Ascending aorta (tissue), 2 donors: ENCODE data around the gene PTPN18. TPM values are rescaled to one million over a fixed set of nuclear protein-coding genes. Genes with fewer than 3 reads are reported as not detected.

ENCODE experiments used
- DNase-seq, 2 donors: peaks; one replicate each; pipeline ENCODE4 v3.0.0-alpha.2; 2019; ENCODE audit warnings: low spot score in 2 of 2
- H3K27ac ChIP-seq, 2 donors: fragments of 200-600 bp; sonication (generic); one replicate each; pipeline ENCODE4 v1.5.1; 2016 to 2017; ENCODE audit warnings: mild to moderate bottlenecking in 1 of 2
- H3K27me3 ChIP-seq: fragments of 200-600 bp; sonication (generic); one replicate; pipeline ENCODE4 v1.5.1; 2017
- H3K36me3 ChIP-seq, 2 donors: fragments of 200-600 bp; sonication (generic); one replicate each; pipeline ENCODE4 v1.5.1; 2016
- H3K4me1 ChIP-seq, 2 donors: fragments of 200-600 bp; sonication (generic); one replicate each; pipeline ENCODE4 v1.5.1; 2016 to 2017; ENCODE audit warnings: mild to moderate bottlenecking in 1 of 2
- H3K4me3 ChIP-seq, 2 donors: fragments of 200-600 bp; sonication (generic); one replicate each; pipeline ENCODE4 v1.5.1; 2016 to 2017; ENCODE audit warnings: mild to moderate bottlenecking in 1 of 2
- H3K9me3 ChIP-seq, 2 donors: fragments of 200-600 bp; sonication (generic); one replicate each; pipeline ENCODE4 v1.5.1; 2016
- CTCF ChIP-seq, 3 experiments: fragments of 200-600 bp in 2 of 3; fragments of 450-650 bp in 1 of 3; sonication (generic) in 2 of 3; IDR thresholded peaks; one replicate each; pipeline ENCODE4 v1.5.1; 2016 to 2019; ENCODE audit warnings: antibody characterized with exemption in 3 of 3, mild to moderate bottlenecking in 1 of 3, moderate library complexity in 1 of 3
- intact Hi-C: fragments of 100-400 bp; cut with DNase I; formaldehyde crosslinking; loops from one replicate; pipeline ENCODE4 v1.15.1; 2023
- total RNA-seq: library from RNA; depleted of rRNA; stranded (reverse); fragments of >200 nt; gene quantifications from one replicate; pipeline ENCODE4 v1.1.0, GENCODE V29; 2016

Gene PTPN18
- total RNA-seq, 1 donor from 2014 or later: 21.0 TPM

- TF ChIP-seq CTCF (IDR thresholded peaks at IDR 0.05): no peak
- no peaks in the 10 kb centered on the region for H3K27me3 ChIP-seq
- H3K27ac ChIP-seq: no peak overlapping the region
- H3K4me3 ChIP-seq: no peak overlapping the region
- DNase-seq: no peak
- H3K4me1 ChIP-seq: peaks cover 0 to 9% of the 10 kb centered on the region in 2 donors
- intact Hi-C loops: no loop called here
- H3K36me3 ChIP-seq: peaks cover 0 to 5% of the 10 kb centered on the region in 2 donors
- no peaks in the 10 kb centered on the region for H3K9me3 ChIP-seq
These were observed 10.9 kb downstream of the PTPN18 start for GRCh38 chr2:130366720-130367119.

DNA sequence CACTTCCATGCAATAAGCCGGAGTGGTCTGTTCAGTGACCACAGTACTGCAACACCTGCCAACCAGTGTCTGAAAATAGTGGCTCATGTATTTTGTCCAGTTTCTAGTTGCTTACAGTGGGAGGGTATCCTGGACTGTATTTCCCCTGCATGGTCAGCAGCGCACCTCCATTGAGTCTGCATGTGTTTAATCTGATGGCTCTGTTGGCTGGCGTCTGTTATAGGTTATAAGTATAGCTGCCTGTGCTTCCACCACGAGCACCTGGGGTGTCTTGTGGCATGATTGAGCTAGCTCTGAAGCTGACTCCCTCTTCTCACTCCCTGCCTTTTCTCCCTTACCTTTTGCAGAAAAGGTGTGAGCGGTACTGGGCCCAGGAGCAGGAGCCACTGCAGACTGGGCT lies 12.9 kb downstream of the PTPN18 start:
- TF ChIP-seq CTCF (IDR thresholded peaks at IDR 0.05): no peak
- intact Hi-C loops: no loop called here
- Histone ChIP-seq H3K4me3 (no peak overlapping the region), H3K4me1 (peaks cover 0 to 14% of the 10 kb centered on the region in 2 donors), H3K27ac (no peak overlapping the region), H3K9me3 (no peaks in the 10 kb centered on the region), H3K27me3 (no peaks in the 10 kb centered on the region), H3K36me3 (peaks cover 0 to 5% of the 10 kb centered on the region in 2 donors)
- peak in 1 of 2 donors; percentile 55 for DNase-seq

DNA sequence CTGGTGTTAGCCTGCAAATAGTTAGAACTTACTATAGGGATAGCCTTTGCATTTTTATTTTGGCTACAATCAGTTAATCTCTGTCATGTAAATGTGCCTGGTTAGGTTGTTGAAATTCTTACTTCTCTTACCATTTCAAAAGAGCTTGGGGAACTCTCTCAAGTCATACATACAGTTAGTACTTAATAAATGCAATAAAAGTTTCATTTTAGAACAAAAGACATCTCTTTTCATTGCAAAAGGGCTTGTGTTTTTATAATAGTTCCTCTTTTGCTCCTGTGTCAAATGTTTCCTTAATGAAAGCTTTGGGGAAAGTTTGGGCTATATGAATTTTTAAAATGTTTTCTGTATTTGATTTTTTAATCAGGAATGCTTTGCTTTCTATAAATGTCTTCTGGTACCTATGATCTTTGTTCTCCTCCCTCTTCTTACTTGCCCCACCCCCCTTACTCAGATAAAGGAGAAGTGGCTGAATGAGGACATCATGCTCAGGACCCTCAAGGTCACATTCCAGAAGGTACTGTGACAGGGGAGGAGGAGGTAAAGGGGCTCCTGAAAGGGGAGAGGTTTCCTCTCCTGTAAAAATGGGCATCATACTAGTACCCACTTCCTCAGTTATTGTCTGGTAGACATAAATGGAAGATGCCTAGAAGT lies 13.6 kb downstream of the PTPN18 start:
- intact Hi-C loops: no loop called here
- Histone ChIP-seq H3K27ac (no peak overlapping the region), H3K36me3 (peaks cover 0 to 5% of the 10 kb centered on the region in 2 donors), H3K9me3 (no peaks in the 10 kb centered on the region), H3K4me1 (peaks cover 0 to 16% of the 10 kb centered on the region in 2 donors), H3K27me3 (no peaks in the 10 kb centered on the region), H3K4me3 (no peak overlapping the region)
- no peak for DNase-seq
- no peak for TF ChIP-seq CTCF (IDR thresholded peaks at IDR 0.05)

- Histone ChIP-seq H3K9me3 (no peaks in the 10 kb centered on the region), H3K27ac (no peak overlapping the region), H3K27me3 (no peaks in the 10 kb centered on the region), H3K4me3 (no peak overlapping the region), H3K36me3 (peaks cover 0 to 5% of the 10 kb centered on the region in 2 donors), H3K4me1 (peaks cover 0 to 16% of the 10 kb centered on the region in 2 donors)
- intact Hi-C loops: loop anchor here (10.0 kb wide), 1 partner anchor 1125 kb away; the partner anchor contains the start of gene MZT2A
- TF ChIP-seq CTCF (IDR thresholded peaks at IDR 0.05): no peak
- DNase-seq: peak in 1 of 2 donors; percentile 35
These were observed 14.1 kb downstream of the PTPN18 start for GRCh38 chr2:130369965-130370341.

DNA sequence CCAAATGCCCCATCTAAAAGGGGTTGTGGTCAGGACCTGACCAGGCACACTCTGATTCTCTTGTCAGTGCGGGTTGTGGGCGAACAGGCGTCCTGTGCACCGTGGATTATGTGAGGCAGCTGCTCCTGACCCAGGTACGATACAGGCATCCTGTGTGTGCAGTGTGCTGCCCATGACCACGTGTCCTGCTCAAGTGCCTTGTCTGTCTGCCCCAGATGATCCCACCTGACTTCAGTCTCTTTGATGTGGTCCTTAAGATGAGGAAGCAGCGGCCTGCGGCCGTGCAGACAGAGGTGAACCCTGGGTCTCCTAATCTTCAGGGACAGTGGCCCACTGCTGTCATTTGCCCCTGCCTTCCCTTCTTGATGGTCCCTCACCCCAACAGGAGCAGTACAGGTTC lies 14.6 kb downstream of the PTPN18 start:
- Histone ChIP-seq H3K27me3 (no peaks in the 10 kb centered on the region), H3K9me3 (no peaks in the 10 kb centered on the region), H3K36me3 (peaks cover 0 to 10% of the 10 kb centered on the region in 2 donors), H3K4me3 (no peak overlapping the region), H3K4me1 (peaks cover 0 to 16% of the 10 kb centered on the region in 2 donors), H3K27ac (peak overlapping the region in 1 of 2 donors; percentile 89)
- peak in 1 of 2 donors; percentile 59 for DNase-seq
- no peak for TF ChIP-seq CTCF (IDR thresholded peaks at IDR 0.05)
- intact Hi-C loops: loop anchor here (10.0 kb wide), 1 partner anchor 1124 kb away; the partner anchor contains the start of gene MZT2A
